HG03460 (cell line): ENCODE results near the gene NHLRC4.
"Not testable (repeated sequence)": the region's sequence is repeated elsewhere in the genome, so short reads cannot be mapped to it uniquely, and the experiment has no call there.

Experiments used
- ATAC-seq: cut with Tn5 transposase; IDR thresholded peaks from one replicate; pipeline ENCODE4 v1.9.1; 2021; ENCODE audit not compliant: unreplicated experiment

NHLRC4 gene

GRCh38 chr16:596736-597060 lies 29.9 kb downstream of the NHLRC4 start:
- no peak for ATAC-seq

DNA sequence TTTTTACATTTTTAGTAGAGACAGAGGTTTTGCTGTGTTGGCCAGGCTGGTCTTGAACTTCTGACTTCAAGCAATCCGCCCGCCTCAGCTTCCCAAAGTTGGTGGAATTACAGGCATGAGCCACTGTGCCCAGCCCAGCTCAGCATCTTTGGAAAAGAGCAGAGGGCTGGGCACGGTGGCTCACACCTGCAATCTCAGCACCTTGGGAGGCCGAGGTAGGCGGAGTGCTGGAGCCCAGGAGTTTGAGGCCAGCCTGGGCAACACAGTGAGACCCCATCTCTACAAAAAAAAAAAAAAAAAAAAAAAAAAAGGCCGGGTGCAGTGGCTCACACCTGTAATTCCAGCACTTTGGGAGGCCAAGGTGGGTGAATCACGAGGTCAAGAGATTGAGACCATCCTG lies 30.9 kb downstream of the NHLRC4 start:
- not testable (repeated sequence) for ATAC-seq

- no peak for ATAC-seq
Observed at GRCh38 chr16:598823-599739, 32.3 kb downstream of the NHLRC4 start.

DNA sequence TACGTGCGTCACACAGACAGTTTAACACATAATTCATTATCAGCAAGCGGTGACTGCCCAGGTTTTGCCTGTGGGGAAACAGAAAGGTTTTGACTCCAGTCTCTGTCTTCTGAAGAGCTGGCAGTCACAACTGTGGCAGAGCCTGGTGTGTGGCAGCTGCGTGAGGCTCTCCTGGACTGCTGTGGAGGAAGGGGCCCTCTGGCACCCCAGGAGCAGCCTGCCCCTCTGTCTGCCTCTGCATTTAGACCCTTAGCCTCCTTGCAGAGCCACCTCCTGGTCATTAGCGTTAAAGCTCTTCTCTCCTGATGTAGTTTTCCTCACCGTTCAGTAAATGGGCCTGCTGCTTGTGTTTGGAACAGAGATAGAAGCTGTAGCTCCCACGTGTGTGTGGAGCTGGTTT lies 34.0 kb downstream of the NHLRC4 start:
- no peak for ATAC-seq

GRCh38 chr16:603933-604332 lies 37.1 kb downstream of the NHLRC4 start:
- no peak for ATAC-seq

GRCh38 chr16:606656-607307 lies 40.0 kb downstream of the NHLRC4 start:
- ATAC-seq = no peak

DNA sequence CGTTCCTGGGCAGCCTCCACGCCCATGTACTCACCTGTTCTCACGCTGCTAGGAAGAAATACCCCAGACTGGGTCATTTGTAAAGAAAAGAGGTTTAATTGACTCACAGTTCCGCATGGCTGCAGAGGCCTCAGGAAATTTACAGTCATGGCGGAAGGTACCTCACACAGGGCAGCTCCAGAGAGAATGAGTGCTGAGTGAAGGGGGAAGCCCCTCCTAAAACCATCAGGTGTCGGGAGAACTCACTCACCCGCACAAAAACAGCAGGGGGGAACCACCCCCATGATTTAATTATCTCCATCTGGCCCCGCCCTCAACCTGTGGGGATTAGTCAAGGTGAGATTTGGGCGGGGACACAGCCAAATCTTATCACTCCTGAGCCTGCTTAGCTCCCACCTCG lies 41.2 kb downstream of the NHLRC4 start:
- no peak for ATAC-seq

- ATAC-seq = no peak
Observed at GRCh38 chr16:609316-609715, 42.5 kb downstream of the NHLRC4 start.

DNA sequence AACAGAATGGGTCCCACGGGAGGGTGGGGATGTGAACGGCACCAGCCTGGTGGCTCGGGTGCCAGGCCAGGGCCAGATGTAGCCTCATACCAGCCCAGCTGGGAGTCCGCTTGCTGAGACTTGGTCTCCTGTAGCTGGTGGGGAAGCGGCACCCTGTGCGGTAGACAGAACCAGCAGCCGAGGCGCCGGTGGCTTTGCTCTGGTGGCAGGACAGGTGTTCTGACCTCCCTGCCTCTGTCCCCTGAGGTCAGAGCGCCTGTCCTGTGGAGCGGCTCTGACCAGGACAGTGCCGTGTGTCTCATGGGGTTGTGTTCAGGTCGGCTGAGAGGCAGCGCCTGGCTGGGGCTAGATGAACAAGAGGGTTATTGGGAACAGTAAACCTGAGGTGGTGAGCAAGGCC lies 43.2 kb downstream of the NHLRC4 start:
- no peak for ATAC-seq

DNA sequence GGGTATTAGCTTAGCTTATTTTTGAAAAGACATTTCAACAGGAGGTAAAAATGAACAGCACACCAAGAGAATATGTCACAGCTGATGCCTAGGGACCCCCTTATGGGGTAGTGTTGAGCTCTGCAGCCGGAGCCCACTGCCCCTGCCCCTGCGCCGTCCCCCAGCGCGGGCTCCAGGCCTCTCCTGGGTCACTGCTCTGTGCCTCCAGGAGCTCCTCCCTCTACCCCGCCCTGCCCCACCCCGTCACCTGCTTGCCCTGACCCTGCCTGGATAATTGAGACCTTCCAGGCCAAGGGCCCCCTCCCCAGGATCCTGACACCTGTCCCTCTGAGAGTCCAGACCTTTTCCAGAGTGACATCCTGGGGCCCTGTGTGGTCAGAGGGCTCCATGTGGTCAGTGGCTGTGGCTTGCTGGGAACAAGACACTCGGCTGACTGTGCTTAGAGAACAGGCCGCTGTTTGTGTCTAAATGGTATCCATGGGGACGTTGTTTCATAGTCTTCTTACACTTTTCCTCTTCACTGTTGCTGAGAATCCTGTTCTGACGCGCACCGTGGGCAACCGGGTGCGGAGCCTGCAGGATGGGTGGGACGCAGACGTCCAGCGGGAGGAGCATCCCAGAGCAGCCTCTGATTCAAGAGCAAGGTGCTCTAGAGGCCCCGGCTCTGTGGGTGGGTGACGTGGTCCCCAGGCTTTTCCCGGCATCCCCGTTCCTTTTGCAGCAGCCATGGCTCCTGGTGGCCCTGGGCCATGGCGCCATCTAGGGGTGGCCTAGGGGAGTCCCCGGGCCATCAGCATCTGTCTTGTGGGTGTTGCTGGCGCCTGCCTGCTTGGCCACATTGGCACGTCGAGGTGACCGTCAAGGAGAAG lies 43.9 kb downstream of the NHLRC4 start:
- ATAC-seq = no peak

- no peak for ATAC-seq
Observed at GRCh38 chr16:615122-615521, 48.3 kb downstream of the NHLRC4 start.

GRCh38 chr16:616733-617586 lies 50.2 kb downstream of the NHLRC4 start:
- ATAC-seq = no peak

DNA sequence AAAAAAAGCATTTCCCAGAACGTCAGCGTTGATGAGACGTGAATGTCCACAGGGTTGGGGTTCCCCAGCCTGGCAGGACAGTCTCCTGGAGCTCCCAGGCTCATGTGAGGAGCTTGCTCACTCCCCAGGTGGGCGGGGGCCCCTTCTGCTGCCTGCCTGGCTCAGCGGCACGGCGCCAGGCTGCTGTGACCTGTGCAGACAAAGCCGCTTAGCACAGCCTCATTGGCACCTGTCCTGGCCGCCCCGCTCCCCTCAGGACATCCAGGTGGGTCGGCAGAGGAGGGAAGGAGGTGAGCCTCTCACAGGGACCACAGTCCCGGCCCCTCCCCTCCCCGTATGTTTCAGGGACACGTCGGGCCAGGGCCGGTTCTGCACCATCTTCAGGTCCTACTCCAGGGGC lies 51.0 kb downstream of the NHLRC4 start:
- ATAC-seq = no peak
